SU-DHL-6 (cell line): ENCODE measurements around the gene SLC25A47.

Experiments
- H2AFZ ChIP-seq: fragments of 200-600 bp; sonication (generic); 2 replicates; pipeline ENCODE4 v1.6.1; 2014; ENCODE audit warnings: low read depth, mild to moderate bottlenecking, moderate library complexity, mixed read lengths, antibody characterized with exemption, low read length; ENCODE audit not compliant: severe bottlenecking
- H3F3A ChIP-seq: fragments of 200-600 bp; shearing (Covaris generic); 2 replicates; pipeline ENCODE4 v1.6.0; 2016; ENCODE audit warnings: antibody characterized with exemption, mild to moderate bottlenecking; ENCODE audit not compliant: insufficient read depth
- H3K27ac ChIP-seq: fragments of 200-600 bp; sonication (generic); 2 replicates; pipeline ENCODE4 v1.5.1; 2016; ENCODE audit warnings: low read depth, mild to moderate bottlenecking, low read length, moderate library complexity, mixed read lengths
- H3K27me3 ChIP-seq: fragments of 200-600 bp; sonication (generic), shearing (Covaris generic); 2 replicates; pipeline ENCODE4 v1.6.0; 2014; ENCODE audit warnings: mild to moderate bottlenecking, low read length
- H3K36me3 ChIP-seq: fragments of 200-600 bp; sonication (generic); 2 replicates; pipeline ENCODE4 v1.6.1; 2014; ENCODE audit warnings: mild to moderate bottlenecking, low read length, mixed read lengths
- H3K4me2 ChIP-seq: fragments of 300-600, 200-600 bp; shearing (Covaris generic), sonication (generic); 2 replicates; pipeline ENCODE4 v1.6.0; 2014; ENCODE audit warnings: low read length, low read depth, mild to moderate bottlenecking; ENCODE audit not compliant: poor library complexity, severe bottlenecking
- H3K4me3 ChIP-seq: fragments of 200-600 bp; sonication (generic); 2 replicates; pipeline ENCODE4 v1.5.1; 2014; ENCODE audit warnings: antibody characterized with exemption, low read length, mild to moderate bottlenecking, mixed read lengths; ENCODE audit not compliant: insufficient read depth, poor library complexity, severe bottlenecking
- H3K79me2 ChIP-seq: fragments of 200-600 bp; sonication (generic); 2 replicates; pipeline ENCODE4 v1.6.1; 2014; ENCODE audit warnings: mild to moderate bottlenecking, low read length, moderate library complexity; ENCODE audit not compliant: insufficient read depth
- H3K9ac ChIP-seq: fragments of 200-600 bp; sonication (generic); 2 replicates; pipeline ENCODE4 v1.7.0; 2014; ENCODE audit warnings: mild to moderate bottlenecking, low read length
- H3K9me2 ChIP-seq: fragments of 200-600 bp; sonication (generic); replicated peaks from 2 replicates; pipeline ENCODE4 v1.6.1; 2014; ENCODE audit warnings: low read length; ENCODE audit not compliant: insufficient read depth
- H3K9me3 ChIP-seq: fragments of 200-600 bp; sonication (generic); 2 replicates; pipeline ENCODE4 v1.6.1; 2014; ENCODE audit warnings: low read length, mixed read lengths; ENCODE audit not compliant: insufficient read depth
- H4K20me1 ChIP-seq: fragments of 200-600 bp; sonication (generic); 2 replicates; pipeline ENCODE4 v1.6.1; 2014; ENCODE audit warnings: low read depth, mild to moderate bottlenecking, antibody characterized with exemption, low read length, moderate library complexity, mixed read lengths
- CTCF ChIP-seq: fragments of 200-600 bp; sonication (generic); IDR thresholded peaks from one replicate; pipeline ENCODE4 v1.5.1; 2017; ENCODE audit warnings: antibody characterized with exemption, mild to moderate bottlenecking, low read length, moderate library complexity; ENCODE audit not compliant: insufficient read depth, poor library complexity, severe bottlenecking
- EZH2phosphoT487 ChIP-seq: fragments of 200-600 bp; sonication (generic), shearing (Covaris generic); conservative IDR thresholded peaks from 2 replicates; pipeline ENCODE4 v1.6.1; 2018; ENCODE audit warnings: mild to moderate bottlenecking, antibody characterized with exemption, low read length, moderate library complexity, mixed read lengths

Gene SLC25A47

GRCh38 chr14:100303179-100303578 lies 20.0 kb upstream of the SLC25A47 start:
- Histone ChIP-seq H3K79me2 (no peaks in the 10 kb centered on the region), H3K9me3 (no peaks in the 10 kb centered on the region), H3F3A (no peaks in the 10 kb centered on the region), H2AFZ (no peak overlapping the region), H3K4me3 (no peak overlapping the region), H4K20me1 (no peaks in the 10 kb centered on the region), H3K27ac (no peak overlapping the region), H3K9me2 (no peaks in the 10 kb centered on the region), H3K4me2 (no peak overlapping the region), H3K27me3 (no peaks in the 10 kb centered on the region), H3K9ac (no peak overlapping the region), H3K36me3 (no peaks in the 10 kb centered on the region)
- TF ChIP-seq EZH2phosphoT487: no peak
- peak; percentile 64 for TF ChIP-seq CTCF

- no peak overlapping the region for H3K4me2 ChIP-seq
- H3K4me3 ChIP-seq: no peak overlapping the region
- no peak overlapping the region for H3K27ac ChIP-seq
- no peak overlapping the region for H2AFZ ChIP-seq
- no peaks in the 10 kb centered on the region for H3K79me2 ChIP-seq
- H4K20me1 ChIP-seq: no peaks in the 10 kb centered on the region
- no peaks in the 10 kb centered on the region for H3K9me2 ChIP-seq
- H3K9me3 ChIP-seq: no peaks in the 10 kb centered on the region
- no peaks in the 10 kb centered on the region for H3F3A ChIP-seq
- no peaks in the 10 kb centered on the region for H3K36me3 ChIP-seq
- H3K27me3 ChIP-seq: no peaks in the 10 kb centered on the region
- TF ChIP-seq CTCF (no peak), EZH2phosphoT487 (no peak)
- no peak overlapping the region for H3K9ac ChIP-seq
These were observed 19.2 kb upstream of the SLC25A47 start for GRCh38 chr14:100303925-100304324.

- Histone ChIP-seq H3F3A (no peaks in the 10 kb centered on the region), H4K20me1 (no peaks in the 10 kb centered on the region), H3K27me3 (no peaks in the 10 kb centered on the region), H3K9me3 (no peaks in the 10 kb centered on the region), H3K9me2 (no peaks in the 10 kb centered on the region), H2AFZ (no peak overlapping the region), H3K4me3 (no peak overlapping the region), H3K79me2 (no peaks in the 10 kb centered on the region), H3K4me2 (no peak overlapping the region), H3K36me3 (no peaks in the 10 kb centered on the region), H3K9ac (no peak overlapping the region), H3K27ac (no peak overlapping the region)
- TF ChIP-seq EZH2phosphoT487 (no peak), CTCF (no peak)
These were observed 18.3 kb upstream of the SLC25A47 start for GRCh38 chr14:100304825-100305323.
